Measurements from ENCODE around the gene DIRAS1. TPM values are rescaled to one million over a fixed set of nuclear protein-coding genes. Genes with fewer than 3 reads are reported as not detected.
"Not testable (repeated sequence)": the region's sequence is repeated elsewhere in the genome, so short reads cannot be mapped to it uniquely, and the experiment has no call there.

Gene DIRAS1
- total RNA-seq, 1 donor from 2014 or later: 0.23 TPM

GRCh38 chr19:2714102-2714501 lies 7.1 kb downstream of the DIRAS1 start:
- intact Hi-C loops (cut with micrococcal nuclease): not testable (repeated sequence)

- intact Hi-C loops (cut with micrococcal nuclease): not testable (repeated sequence)
These were observed 8.0 kb downstream of the DIRAS1 start for GRCh38 chr19:2713170-2713569.

- intact Hi-C loops (cut with micrococcal nuclease): no loop called here
These were observed 9.3 kb downstream of the DIRAS1 start for GRCh38 chr19:2711875-2712205.

GRCh38 chr19:2711172-2711874 lies 9.8 kb downstream of the DIRAS1 start:
- intact Hi-C loops (cut with micrococcal nuclease): no loop called here

GRCh38 chr19:2706251-2706650 lies 14.9 kb downstream of the DIRAS1 start:
- intact Hi-C loops (cut with micrococcal nuclease): no loop called here

- intact Hi-C loops (cut with micrococcal nuclease): no loop called here
These were observed 17.4 kb downstream of the DIRAS1 start for GRCh38 chr19:2703691-2704216.

GRCh38 chr19:2703077-2703437 lies 18.1 kb downstream of the DIRAS1 start:
- intact Hi-C loops (cut with micrococcal nuclease): no loop called here

- intact Hi-C loops (cut with micrococcal nuclease): no loop called here
These were observed 18.7 kb downstream of the DIRAS1 start, which contains the start of gene GNG7 for GRCh38 chr19:2702170-2703076. Gene GNG7 (minus strand): TSS chr19:2702694. CDS start chr19:2520688, 182,006 bp downstream.

- intact Hi-C loops (cut with micrococcal nuclease): no loop called here
These were observed 19.6 kb downstream of the DIRAS1 start for GRCh38 chr19:2701361-2702169.

- intact Hi-C loops (cut with micrococcal nuclease): no loop called here
These were observed 20.4 kb downstream of the DIRAS1 start for GRCh38 chr19:2700660-2701360.

GRCh38 chr19:2699413-2700140 lies 21.6 kb downstream of the DIRAS1 start:
- intact Hi-C loops (cut with micrococcal nuclease): no loop called here

- intact Hi-C loops (cut with micrococcal nuclease): no loop called here
These were observed 27.0 kb downstream of the DIRAS1 start for GRCh38 chr19:2694196-2694595.

GRCh38 chr19:2693492-2694160 lies 27.5 kb downstream of the DIRAS1 start:
- intact Hi-C loops (cut with micrococcal nuclease): no loop called here

- intact Hi-C loops (cut with micrococcal nuclease): no loop called here
These were observed 29.2 kb downstream of the DIRAS1 start for GRCh38 chr19:2691951-2692350.

GRCh38 chr19:2690856-2691255 lies 30.3 kb downstream of the DIRAS1 start:
- intact Hi-C loops (cut with micrococcal nuclease): no loop called here

- intact Hi-C loops (cut with micrococcal nuclease): no loop called here
These were observed 34.8 kb downstream of the DIRAS1 start for GRCh38 chr19:2686360-2686759.

- intact Hi-C loops (cut with micrococcal nuclease): no loop called here
These were observed 35.9 kb downstream of the DIRAS1 start for GRCh38 chr19:2685204-2685704.

- intact Hi-C loops (cut with micrococcal nuclease): no loop called here
These were observed 37.7 kb downstream of the DIRAS1 start for GRCh38 chr19:2683430-2684003.

GRCh38 chr19:2680808-2681207 lies 40.4 kb downstream of the DIRAS1 start:
- intact Hi-C loops (cut with micrococcal nuclease): no loop called here
